Breast epithelium (tissue), 3 donors: ENCODE results near the gene INHBB.

Experiments used
- CTCF ChIP-seq, 3 donors: fragments of 450-650 bp; IDR thresholded peaks; one replicate each; pipeline ENCODE4 v1.5.1; 2016 to 2017; ENCODE audit warnings: antibody characterized with exemption in 3 of 3, mild to moderate bottlenecking in 3 of 3, moderate library complexity in 3 of 3
- POLR2A ChIP-seq: fragments of 450-650 bp; IDR thresholded peaks from one replicate; pipeline ENCODE4 v1.6.1; 2016; ENCODE audit warnings: antibody characterized with exemption, mild to moderate bottlenecking, moderate library complexity

GRCh38 chr2:120391911-120392665 lies 46.2 kb downstream of the INHBB start:
- TF ChIP-seq CTCF (IDR thresholded peaks at IDR 0.05) (no peak), POLR2A (no peak)
